ENCODE results near the gene WFS1.

GRCh38 chr4:6303943-6304342 lies 34.3 kb downstream of the WFS1 start:
- TF ChIP-seq ZHX2 (IDR thresholded peaks at IDR 0.05; ENCODE audit: low read depth) = no peak
- TF ChIP-seq ZHX2 (CRISPR knock-in tag; IDR thresholded peaks at IDR 0.05; ENCODE audit: borderline replicate concordance) = no peak
- no peak for TF ChIP-seq CTCF (CRISPR knock-in tag; IDR thresholded peaks at IDR 0.05)
- no peak for TF ChIP-seq EP300 (IDR thresholded peaks at IDR 0.05; ENCODE audit: low read depth in 2 of 2, low read length in 2 of 2)
- TF ChIP-seq EP300 (CRISPR knock-in tag; IDR thresholded peaks at IDR 0.05; ENCODE audit: borderline replicate concordance) = no peak
- no peak for TF ChIP-seq KAT8 (CRISPR knock-in tag; IDR thresholded peaks at IDR 0.05)
- TF ChIP-seq CREM (IDR thresholded peaks at IDR 0.05) = no peak
- TF ChIP-seq CREM (CRISPR knock-in tag; IDR thresholded peaks at IDR 0.05) = no peak
- TF ChIP-seq ESRRA (CRISPR knock-in tag; IDR thresholded peaks at IDR 0.05; ENCODE audit: low read depth) = no peak
- TF ChIP-seq HOXA7 (CRISPR knock-in tag; IDR thresholded peaks at IDR 0.05) = no peak
- no peak for TF ChIP-seq FOXJ3 (CRISPR knock-in tag; IDR thresholded peaks at IDR 0.05; ENCODE audit: borderline replicate concordance)
- no peak for TF ChIP-seq RFX1 (IDR thresholded peaks at IDR 0.05)
- TF ChIP-seq CAMTA2 (CRISPR knock-in tag; IDR thresholded peaks at IDR 0.05; ENCODE audit: borderline replicate concordance) = no peak
- no peak for TF ChIP-seq ZBED4 (CRISPR knock-in tag; IDR thresholded peaks at IDR 0.05; ENCODE audit: borderline replicate concordance)
- TF ChIP-seq DNMT1 (CRISPR knock-in tag; IDR thresholded peaks at IDR 0.05) = no peak
- no peak for TF ChIP-seq EZH2 (conservative IDR thresholded peaks at IDR 0.05; ENCODE audit: low read depth, low read length)
